ENCODE data around the gene PRR15.

PRR15 gene

DNA sequence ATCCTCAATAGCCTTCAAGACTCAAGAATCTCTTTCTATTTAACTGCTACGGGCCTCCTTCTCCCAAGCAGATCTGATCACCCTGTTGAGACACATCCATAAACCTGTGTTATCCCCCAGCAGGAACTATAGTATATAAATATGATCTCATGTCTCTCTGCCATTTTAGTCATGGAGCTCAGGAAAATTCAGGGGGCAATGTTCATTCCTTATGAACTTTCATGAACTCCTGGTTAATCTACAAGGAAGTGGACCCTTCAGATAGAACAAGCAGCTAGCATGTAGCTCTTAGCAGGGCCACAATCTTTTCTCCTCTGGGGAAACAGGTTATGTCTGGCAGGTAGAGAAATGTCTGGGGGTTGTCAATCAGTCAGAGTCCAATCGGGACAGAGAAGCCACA is 8.9 kb downstream of the PRR15 start:
- no peak for DNase-seq

DNA sequence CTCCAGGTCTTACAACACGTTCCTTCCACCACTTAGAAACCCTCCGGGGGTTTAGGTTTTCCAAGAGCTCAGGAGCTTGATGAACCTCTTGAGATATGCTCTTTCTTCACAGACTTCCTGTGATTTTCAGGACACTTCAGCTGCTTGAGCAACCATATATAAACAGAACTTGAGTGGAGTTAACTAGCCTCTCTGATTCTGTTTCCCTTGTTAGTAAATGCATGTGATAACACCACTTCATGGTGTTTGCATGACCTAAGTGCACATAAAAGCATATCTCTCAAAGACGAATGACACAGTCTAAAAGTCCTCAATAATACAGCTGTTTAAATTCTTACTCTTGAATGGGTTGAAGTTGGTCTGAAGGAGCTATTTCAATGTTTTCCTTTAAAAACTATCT is 9.9 kb downstream of the PRR15 start:
- no peak for DNase-seq

DNA sequence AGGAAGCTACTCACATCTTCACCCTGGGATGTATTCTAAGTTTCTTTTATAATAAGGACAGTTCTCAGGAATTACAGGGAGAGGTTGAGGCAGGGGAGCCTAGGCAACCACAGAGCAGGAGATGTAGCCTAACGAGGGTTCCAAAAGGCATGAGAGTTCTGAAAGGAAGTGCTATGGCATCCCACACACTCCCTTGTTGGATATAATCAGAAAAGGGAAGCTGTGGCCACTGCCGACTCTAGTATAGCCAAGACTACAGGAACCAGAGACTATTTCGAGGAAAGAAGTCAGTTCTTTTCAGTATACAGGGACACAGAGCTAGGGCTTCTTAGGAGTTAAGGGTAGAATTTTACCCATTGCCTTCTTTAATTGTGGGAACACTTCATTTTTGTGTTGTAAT is 11.0 kb downstream of the PRR15 start:
- no peak for DNase-seq

DNA sequence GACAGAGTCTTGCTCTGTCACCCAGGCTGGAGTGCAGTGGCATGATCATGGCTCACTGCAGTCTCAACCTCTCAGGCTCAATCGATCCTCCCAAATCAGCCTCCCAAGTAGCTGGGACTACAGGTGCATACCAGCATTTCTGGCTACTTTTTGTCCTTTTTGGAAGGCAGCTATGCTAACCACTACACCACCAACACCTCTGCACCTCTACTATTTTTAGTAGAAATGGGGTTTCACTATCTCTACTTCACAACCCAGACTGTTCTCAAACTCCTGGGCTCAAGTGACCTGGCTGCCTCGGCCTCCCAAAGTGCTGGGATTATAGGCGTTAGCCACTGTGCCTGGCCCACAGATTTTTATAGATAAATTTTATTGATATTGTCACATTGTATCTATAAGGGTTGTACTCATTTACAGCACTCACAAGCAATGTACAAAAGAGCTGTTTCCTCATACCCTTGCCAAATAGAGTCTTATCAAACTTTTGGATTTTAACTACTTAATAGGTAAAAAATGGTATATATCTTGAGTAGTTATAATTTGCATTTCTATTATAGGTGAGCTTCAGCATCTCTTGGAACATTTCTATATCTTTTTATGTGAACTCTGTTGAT is 23.7 kb downstream of the PRR15 start:
- no peak for DNase-seq

DNA sequence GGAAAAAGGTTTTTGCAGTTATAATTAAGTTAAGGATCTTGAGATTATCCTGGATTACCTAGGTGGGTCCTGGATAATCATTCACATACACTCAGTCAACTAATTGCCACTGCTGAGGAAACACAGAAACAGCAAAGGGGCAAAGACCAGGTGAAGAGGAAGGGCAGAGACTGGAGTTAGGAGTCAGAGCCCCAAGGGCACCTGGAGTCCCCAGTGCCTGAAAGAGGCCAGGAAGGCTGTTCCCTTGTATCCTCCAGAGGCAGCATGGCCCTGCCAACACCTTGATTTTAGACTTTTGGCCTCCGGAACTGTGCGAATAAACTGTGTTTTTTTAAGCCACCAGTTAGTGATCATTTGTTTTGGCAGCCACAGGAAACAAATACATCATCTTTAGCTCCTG is 24.6 kb downstream of the PRR15 start:
- no peak for DNase-seq

DNA sequence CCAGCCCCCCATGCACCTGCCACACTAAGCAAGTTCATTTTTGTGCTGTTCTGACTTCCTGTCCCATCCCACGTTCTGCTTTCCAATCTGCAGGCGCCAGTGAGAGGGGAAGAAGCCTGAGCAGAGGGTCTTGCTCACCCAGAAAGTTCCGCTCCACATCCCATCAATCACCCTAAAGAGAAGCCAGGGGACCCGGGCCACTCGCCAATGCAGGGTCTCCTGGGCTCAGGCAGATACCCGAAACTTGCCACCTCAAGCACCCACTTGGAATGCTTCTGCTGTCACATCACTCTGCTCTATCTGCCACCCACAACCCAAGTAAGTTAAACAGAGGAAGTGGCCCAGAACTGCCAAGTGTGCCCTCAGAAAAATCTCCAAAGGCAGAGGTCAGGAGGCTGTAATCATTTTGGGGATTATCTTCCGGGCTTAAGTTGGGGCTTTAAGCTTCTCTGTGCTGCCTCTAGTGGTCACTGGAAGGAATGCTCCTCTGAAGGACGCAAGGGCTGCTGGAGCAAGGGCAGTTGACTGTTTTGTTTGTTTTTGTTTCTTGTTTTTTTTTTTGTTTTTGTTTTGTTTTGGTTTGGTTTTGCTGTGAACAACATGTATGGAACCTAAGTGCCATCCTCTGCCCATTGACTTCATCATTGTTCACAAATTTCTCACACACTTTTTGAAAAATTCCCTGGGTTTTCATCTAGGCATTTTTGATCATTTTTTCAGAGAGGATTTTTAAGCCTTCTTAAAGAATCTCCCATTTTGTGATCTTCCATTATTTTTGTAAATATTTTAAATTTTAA is 25.5 kb downstream of the PRR15 start:
- no peak for DNase-seq

DNA sequence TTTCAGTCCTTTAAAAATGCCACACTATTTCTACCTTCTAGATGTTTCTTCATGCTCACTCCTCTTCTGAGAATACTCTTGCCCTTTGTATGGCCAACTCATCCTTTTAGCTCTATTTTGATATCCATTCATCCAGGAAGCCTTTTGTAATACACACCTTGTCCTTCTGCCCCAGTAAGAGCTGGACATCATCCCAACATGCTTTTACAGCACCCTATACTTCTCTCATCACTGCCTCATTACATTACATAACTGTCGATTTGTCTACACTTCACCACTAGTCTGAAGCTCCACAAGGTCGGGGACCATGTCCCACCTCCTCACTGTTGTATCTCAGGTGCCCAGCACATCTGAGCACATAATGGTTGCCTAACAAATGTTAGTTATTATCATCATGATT is 29.2 kb downstream of the PRR15 start:
- no peak for DNase-seq

DNA sequence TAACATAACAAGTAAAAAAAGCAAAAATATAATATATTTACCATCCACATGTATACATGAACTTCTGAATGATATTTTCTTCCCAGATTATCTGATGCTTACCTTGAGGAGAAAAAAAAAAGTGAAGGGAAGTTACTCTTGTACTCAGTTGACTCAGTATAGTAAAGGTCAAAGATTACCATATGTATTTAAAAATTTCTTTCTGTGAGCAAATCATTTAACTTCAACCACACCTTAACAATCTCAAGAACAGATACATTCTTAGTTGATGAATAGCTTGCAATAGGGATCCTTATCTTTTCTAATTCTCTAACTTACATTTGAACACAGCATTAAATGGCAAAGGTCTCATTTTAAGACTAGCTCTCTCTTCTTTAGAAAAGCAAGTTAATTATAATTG is 29.8 kb downstream of the PRR15 start:
- DNase-seq = no peak

DNA sequence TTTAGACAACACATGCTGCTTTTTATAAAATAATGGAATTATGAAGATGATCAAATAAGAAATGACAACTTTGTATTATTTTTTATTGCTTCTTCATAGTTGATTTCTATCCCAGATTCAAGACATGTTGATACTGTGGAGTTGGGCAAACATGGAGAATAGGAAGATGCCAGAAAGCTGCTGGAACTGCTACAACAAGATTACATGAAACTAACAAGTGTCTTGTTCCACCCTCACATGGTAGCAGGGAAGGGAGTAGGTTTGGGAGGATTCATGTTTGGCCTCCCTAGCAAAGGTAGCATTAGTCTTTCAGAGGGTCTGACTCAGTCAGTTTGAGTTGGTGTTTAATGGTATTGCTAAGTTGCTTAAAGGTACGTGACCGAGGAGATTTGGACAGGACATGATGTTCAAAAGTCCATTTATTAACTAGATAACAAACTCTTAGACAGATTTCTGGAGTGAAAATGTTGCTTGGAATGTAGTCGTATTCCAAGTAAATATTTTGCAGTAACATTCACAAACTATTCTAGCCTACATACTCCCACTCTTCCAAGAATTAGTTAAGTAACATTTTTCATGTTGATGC is 33.1 kb downstream of the PRR15 start:
- no peak for DNase-seq

DNA sequence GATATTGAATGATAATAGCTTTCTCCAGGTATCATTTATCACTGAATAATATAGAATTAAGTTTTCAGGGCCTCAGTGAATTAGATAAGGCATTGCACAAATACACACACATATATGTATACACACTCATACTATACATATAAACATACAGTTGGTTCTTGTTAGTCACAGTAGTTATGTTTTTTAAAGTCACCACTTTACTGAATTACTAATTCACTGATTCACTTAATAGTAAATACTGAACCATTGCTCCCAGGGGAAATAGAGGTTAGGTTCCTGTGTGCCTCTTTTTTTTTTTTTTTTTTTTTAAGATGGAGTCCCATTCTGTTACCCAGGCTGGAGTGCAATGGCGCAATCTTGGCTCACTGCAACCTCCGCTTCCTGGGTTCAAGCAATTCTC is 33.6 kb downstream of the PRR15 start:
- DNase-seq = no peak

DNA sequence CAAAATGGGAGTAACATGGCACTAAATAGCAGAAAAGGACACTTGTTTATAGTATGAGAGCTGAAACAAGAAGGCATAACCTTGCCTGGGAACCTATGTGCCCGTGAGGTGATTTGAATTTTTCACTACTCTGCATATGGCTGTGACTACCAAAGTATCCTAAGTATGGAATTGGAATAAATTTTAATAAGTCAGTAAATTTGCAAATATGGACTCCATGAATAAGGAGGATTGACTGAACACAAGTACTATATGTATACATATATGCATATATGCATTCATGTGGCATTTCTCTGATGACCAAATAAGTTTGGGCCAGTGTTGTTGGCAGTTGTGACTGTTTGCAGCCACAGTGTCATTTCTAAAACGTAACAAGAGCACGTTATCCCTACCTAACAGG is 34.5 kb downstream of the PRR15 start:
- no peak for DNase-seq

DNA sequence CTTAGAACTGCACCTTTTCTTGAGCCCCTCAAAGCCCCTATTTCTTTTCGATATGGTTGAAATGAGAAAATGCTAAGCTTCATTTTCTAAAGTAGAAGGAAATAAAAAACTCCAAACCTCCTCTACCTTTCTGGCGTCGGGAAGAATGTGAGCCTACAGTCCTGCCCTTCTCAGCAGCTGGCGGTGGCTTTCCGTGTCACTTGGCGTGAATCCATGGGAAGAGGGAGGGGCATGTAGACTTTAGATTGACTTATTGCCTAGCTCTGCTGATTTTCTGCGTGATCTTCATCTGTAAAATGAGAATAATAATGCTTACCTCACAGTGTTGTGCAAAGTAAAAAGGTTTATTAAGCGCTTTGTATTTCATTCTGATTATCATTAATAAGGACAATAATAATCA is 35.0 kb downstream of the PRR15 start:
- DNase-seq = no peak

DNA sequence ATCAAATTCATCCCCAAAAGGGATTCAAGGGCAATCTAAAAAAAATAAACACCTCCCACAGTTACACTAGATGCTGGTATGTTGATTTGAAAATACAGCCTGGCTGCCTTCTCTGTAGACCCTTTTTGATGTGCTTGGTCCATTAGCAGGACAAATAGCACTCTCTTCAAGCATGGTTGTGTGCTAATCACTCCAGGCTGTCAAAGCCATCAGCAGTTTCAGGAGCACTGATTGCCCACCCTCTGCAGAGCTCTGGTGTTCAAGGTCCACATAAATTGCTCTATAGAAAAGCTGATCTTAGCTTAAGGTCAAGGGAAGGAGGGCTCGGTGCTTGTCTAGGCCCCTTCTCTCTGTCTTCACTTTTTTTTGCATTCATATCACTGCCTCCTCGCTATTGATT is 35.4 kb downstream of the PRR15 start:
- DNase-seq = no peak

DNA sequence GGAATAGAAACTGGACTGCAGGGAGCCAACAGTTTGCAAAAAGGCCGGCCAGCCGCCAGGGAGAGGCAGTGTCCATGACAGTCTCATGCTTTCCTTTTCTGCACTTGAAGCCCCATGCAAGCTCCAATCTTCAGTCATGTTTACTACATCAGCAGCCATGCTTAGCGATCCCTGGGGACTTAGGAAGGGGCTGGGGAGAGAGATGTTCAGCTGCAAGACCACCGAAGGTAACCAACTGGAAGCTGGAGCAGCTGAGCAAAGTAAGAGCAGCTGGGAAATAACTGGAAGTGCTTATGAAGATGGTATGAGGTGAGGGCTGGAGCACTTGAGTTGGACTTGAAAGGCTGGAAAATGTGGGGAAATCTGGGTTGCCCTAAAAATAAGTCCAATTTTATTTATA is 37.0 kb downstream of the PRR15 start:
- no peak for DNase-seq

DNA sequence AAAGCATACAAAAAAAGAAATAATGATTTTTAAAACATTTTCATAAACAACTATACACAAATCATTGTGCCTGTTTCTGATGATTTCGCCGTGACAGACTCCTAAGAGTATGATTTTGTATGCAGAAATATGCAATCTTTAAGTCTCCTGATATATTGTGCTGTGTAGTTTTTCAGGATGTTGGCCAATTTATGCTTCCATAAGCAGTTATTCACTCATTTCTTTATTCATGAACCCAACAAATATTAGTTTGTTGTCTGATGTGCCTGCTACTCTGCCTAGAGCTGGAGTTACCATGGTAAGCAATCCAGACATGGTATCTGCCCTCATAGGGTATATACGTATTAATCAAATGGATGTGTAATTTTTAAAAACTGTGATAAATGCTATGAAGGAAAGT is 40.4 kb downstream of the PRR15 start:
- DNase-seq = no peak

DNA sequence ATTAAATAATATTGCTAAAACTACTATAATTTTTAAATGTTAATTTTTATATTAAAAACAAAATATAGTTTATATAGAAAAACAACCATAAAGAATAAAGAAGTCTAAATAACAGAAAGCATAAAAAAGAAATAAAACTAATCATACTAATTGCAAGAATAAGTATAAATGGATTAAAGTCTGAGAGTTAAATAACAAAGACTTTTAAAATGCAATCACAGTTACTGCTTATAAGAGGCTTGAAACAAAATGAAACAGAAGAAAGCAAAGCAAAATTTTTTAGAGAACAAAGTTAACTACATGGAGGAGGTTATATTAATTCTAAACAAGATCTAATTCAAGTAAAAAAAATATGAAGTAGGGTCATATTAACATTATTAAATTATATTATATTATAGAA is 41.1 kb downstream of the PRR15 start:
- no peak for DNase-seq

DNA sequence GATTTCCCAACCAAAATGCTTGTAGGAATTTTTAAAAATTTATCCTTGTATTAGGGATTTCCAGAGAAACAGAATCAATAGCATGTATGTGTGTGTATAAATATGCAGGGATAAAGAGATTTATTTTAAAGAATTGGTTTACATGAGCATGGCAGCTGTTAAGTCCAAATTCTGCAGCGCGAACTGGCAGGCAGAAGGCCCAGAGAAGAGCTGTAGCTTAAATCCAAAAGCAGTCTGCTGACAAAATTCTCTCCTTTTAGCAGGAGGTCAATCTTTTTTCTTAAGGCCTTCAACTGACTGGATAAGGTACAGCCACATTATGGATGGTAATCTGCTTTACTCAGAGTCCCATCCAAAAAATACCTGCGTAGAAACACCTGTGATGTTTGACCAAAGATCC is 42.0 kb downstream of the PRR15 start:
- no peak for DNase-seq

DNA sequence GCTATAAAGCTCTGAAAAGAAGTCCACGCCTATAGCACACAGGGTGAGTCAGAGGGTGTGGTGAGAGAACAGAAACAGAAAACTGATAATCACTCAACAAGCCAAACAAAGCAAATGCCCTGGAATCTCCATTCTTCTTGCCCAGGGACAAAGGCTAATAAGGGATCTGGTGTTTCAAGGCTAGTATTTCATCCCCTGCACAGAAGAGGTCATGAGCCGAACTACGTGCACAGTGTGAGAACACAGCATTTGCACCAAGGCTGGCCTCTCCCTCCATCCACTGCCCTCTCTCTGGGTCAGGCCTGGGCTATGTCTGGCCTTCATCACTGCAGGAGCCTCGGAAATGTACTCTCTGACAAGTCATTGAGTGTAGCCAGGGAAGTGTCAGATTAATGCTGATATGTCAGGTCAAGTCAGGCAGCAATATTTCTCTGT is 42.7 kb downstream of the PRR15 start:
- DNase-seq = no peak

DNA sequence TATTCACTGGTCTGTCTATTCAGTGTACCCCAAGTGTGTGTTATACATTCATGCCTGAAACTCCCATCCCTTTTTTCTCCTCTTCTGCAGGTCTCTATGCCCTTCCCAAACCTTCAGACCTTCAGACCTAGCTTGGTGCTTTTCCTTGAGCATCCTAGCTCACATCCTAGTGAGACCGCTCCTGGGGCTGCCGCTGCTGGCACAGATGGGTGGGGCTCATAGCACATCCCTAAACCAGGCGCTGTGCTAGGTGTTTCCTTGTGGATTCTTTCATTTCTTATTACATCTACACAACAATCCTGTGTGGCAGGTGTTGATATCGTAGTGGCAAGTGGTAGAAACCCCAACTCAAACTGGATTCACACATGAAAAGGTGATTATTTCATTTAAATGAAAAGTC is 43.2 kb downstream of the PRR15 start:
- DNase-seq = no peak

DNA sequence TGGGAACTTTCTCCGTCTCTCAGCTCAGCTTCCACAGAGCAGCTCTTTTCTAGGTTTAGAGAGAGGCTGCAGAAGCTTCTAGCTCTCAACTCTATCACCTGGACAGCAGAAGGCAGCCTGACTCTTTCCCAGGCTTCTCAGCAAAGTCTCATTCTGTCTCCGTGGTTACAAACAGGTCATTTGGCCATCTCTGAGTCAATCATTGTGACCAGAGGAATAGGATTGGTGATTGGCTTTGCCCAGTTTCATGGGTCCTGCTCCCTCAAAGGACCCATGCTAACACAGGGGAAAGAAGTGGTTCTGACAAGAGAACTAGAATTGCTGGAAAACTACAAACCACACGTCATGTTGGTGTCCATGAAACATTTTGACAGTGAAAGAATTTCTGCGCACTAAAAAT is 43.6 kb downstream of the PRR15 start:
- DNase-seq = no peak

DNA sequence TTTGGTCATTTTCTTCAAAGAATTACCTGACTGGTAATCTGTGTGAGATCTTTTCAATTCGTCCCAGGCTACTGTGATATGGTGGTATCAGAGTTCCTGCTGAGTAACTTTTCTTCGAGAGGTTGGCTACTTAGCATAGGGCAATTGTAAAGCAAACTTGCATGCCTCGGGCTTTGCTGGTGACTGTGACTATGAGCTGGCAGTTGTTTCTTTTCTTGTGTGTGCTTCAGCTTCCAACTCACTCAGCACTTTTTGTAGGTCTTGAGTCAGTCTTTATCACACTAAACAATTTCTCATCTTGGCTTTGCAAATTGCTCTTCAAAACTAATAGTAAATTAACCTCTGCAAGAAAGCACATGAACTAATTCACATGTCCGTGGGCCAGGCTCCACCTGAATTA is 44.3 kb downstream of the PRR15 start:
- no peak for DNase-seq

DNA sequence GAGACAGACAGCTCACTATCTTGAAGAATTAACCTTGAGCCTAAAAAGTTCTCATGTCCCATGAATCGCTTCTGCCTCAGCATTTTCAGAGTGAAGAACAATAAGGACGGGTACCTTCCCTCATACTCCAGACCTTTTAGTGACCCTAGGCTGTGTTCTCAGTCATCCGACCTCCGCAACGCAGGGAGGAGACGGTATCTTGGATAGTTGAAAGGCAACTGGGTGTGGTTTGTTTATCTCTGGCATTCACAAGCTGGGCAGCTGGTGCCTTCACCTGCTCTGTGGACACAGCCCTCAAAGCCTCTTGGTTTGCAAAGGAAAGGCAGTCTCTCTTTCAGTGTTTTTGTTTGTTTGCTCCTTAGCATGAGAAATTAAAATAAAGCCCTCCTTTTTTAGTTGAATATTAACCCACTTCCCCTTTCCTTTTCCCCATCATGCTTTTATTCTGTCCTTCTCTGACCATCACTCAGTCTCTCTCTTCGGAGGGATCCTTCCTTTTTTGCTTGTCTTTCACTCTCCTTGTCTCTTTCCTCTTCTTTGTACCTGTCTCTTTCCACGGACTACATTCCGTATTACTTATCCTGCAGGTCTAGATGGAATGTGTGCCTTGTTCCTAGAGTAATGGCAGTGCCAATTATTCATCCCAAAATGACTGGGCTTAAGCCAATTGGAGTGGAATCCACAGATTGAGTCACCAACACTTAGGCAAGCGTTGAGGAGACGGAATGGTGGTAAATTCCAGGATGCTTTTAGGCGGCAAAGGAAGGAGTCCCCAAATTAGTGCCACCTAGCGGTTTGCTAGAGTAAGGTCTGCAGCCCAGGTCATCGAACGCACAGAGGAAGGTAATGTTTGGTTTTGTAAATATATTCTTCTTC is 45.8 kb downstream of the PRR15 start:
- no peak for DNase-seq

DNA sequence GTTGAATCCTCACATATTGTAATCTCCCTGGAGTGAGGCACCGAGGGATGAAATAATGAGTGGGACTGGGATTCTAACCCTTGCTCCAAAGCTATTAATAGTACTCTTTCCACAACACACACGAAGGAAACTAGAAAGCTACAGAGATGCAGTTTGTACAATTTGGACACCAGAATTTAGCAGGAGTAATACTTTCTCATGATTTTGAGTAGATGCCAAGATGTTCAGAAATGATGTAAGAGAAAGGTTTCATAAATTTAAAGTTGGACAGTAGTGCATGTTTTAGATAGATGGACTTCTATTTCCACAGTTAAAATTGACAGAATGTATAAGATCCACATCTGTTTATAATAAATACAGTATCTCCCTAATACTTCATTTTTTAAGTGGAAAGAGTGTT is 46.5 kb downstream of the PRR15 start:
- no peak for DNase-seq
